C1 segment of cervical spinal cord (tissue), 14 donors: ENCODE measurements around the gene INKA2.
A peak's percentile ranks its signal among the peaks of the same experiment; 100 is the strongest.
"Not testable (repeated sequence)": the region's sequence is repeated elsewhere in the genome, so short reads cannot be mapped to it uniquely, and the experiment has no call there.

Experiments used
- DNase-seq, 14 donors: peaks; one replicate each; lab custom pipeline; 2025; lab: John Stamatoyannopoulos, UW

Gene INKA2

GRCh38 chr1:111750856-111751255 is 11.7 kb upstream of the INKA2 start:
- no peak for DNase-seq

- DNase-seq: no peak
Measured at GRCh38 chr1:111749628-111750027, 10.4 kb upstream of the INKA2 start.

GRCh38 chr1:111747947-111748346 is 8.8 kb upstream of the INKA2 start:
- no peak for DNase-seq

GRCh38 chr1:111747282-111747734 is 8.1 kb upstream of the INKA2 start:
- no peak for DNase-seq

GRCh38 chr1:111746614-111746999 is 7.4 kb upstream of the INKA2 start:
- no peak for DNase-seq

- peak in 1 of 14 donors; percentile 50 for DNase-seq
Measured at GRCh38 chr1:111745675-111746613, 6.7 kb upstream of the INKA2 start.

- DNase-seq: no peak
Measured at GRCh38 chr1:111743679-111744101, 4.5 kb upstream of the INKA2 start.

- DNase-seq: no peak
Measured at GRCh38 chr1:111742938-111743549, 3.8 kb upstream of the INKA2 start.

GRCh38 chr1:111742292-111742691 is 3.1 kb upstream of the INKA2 start:
- DNase-seq: not testable (repeated sequence)

GRCh38 chr1:111739925-111740765 is 950 bp upstream of the INKA2 start:
- peak in 11 of 14 donors; percentile 42 to 75 (median 61) for DNase-seq

GRCh38 chr1:111738436-111739193 is 580 bp downstream of the INKA2 start:
- peak in 11 of 14 donors; percentile 16 to 74 (median 61) for DNase-seq

GRCh38 chr1:111738133-111738435 is 1.1 kb downstream of the INKA2 start:
- DNase-seq: no peak

GRCh38 chr1:111737216-111738132 is 1.7 kb downstream of the INKA2 start:
- DNase-seq: peak in 1 of 14 donors; percentile 34

- DNase-seq: peak in 11 of 14 donors; percentile 30 to 75 (median 60)
Measured at GRCh38 chr1:111736548-111737215, 2.5 kb downstream of the INKA2 start.

- peak in 1 of 14 donors; percentile 10 for DNase-seq
Measured at GRCh38 chr1:111735858-111736544, 3.2 kb downstream of the INKA2 start.

- no peak for DNase-seq
Measured at GRCh38 chr1:111735321-111735720, 3.9 kb downstream of the INKA2 start.

- no peak for DNase-seq
Measured at GRCh38 chr1:111734856-111735255, 4.3 kb downstream of the INKA2 start.

- no peak for DNase-seq
Measured at GRCh38 chr1:111734426-111734825, 4.8 kb downstream of the INKA2 start.

GRCh38 chr1:111733992-111734341 is 5.2 kb downstream of the INKA2 start:
- peak in 1 of 14 donors; percentile 27 for DNase-seq
